Fibroblast of mammary gland (primary cell): ENCODE results near the gene IFITM1.

Experiments used
- DNase-seq: peaks from one replicate; pipeline ENCODE4 v3.0.0-alpha.2; 2010; ENCODE audit warnings: low read depth
- H3K4me3 ChIP-seq: 2 replicates; pipeline ENCODE4 v1.5.1; 2011; ENCODE audit warnings: low read depth, mild to moderate bottlenecking, low read length, moderate library complexity; ENCODE audit not compliant: control insufficient read depth
- CTCF ChIP-seq: conservative IDR thresholded peaks from 2 replicates; pipeline ENCODE4 v1.5.1; 2011; ENCODE audit warnings: low read depth, low read length, inconsistent platforms; ENCODE audit not compliant: control insufficient read depth, insufficient read depth

Gene IFITM1

GRCh38 chr11:363948-364761 lies 50.3 kb downstream of the IFITM1 start:
- TF ChIP-seq CTCF: peak; percentile 22
- H3K4me3 ChIP-seq: no peak overlapping the region
- DNase-seq: peak; percentile 58
